Skeletal muscle tissue (tissue), 4 donors: ENCODE measurements around the gene ASAP2. TPM values are rescaled to one million over a fixed set of nuclear protein-coding genes. Genes with fewer than 3 reads are reported as not detected.
"Not testable (repeated sequence)": the region's sequence is repeated elsewhere in the genome, so short reads cannot be mapped to it uniquely, and the experiment has no call there.

Experiments
- H3K27ac ChIP-seq: one replicate; pipeline ENCODE4 v1.7.0; 2013; ENCODE audit warnings: mild to moderate bottlenecking, low read depth, low read length, inconsistent platforms
- H3K27me3 ChIP-seq, 3 donors: one replicate each; pipeline ENCODE4 v1.7.0; 2013; ENCODE audit warnings: low read length in 3 of 3; ENCODE audit not compliant: control insufficient read depth in 3 of 3, insufficient read depth in 3 of 3
- H3K36me3 ChIP-seq, 3 donors: one replicate each; pipeline ENCODE4 v1.7.0; 2013; ENCODE audit warnings: low read length in 3 of 3; ENCODE audit not compliant: control insufficient read depth in 3 of 3, insufficient read depth in 3 of 3
- H3K4me1 ChIP-seq, 3 donors: one replicate each; pipeline ENCODE4 v1.7.0; 2013; ENCODE audit warnings: low read length in 3 of 3, mild to moderate bottlenecking in 3 of 3; ENCODE audit not compliant: control insufficient read depth in 3 of 3, insufficient read depth in 3 of 3
- H3K4me3 ChIP-seq, 3 donors: one replicate each; pipeline ENCODE4 v1.7.0; 2013; ENCODE audit warnings: low read length in 3 of 3
- H3K9ac ChIP-seq, 3 donors: one replicate each; pipeline ENCODE4 v1.7.0; 2013; ENCODE audit warnings: low read length in 3 of 3, mild to moderate bottlenecking in 3 of 3, moderate library complexity in 2 of 3, low read depth in 1 of 3
- H3K9me3 ChIP-seq, 3 donors: one replicate each; pipeline ENCODE4 v1.7.0; 2013; ENCODE audit warnings: low read length in 3 of 3; ENCODE audit not compliant: control insufficient read depth in 3 of 3
- total RNA-seq: library from RNA; depleted of rRNA; stranded (reverse); fragments of >200 nt; gene quantifications from one replicate; pipeline ENCODE4 v1.2.3, GENCODE V29; 2014
- donor health status: Osteomylitis.

The ASAP2 gene
- total RNA-seq, 1 donor from 2014 or later: 17.7 TPM

GRCh38 chr2:9258501-9258900, 51.9 kb downstream of the ASAP2 start:
- H3K9me3 ChIP-seq: no peaks in the 10 kb centered on the region
- H3K9ac ChIP-seq: peak overlapping the region in 1 of 3 donors; percentile 50
- H3K4me1 ChIP-seq: peaks cover 52 to 60% (median 60%) of the 10 kb centered on the region in 3 donors
- H3K4me3 ChIP-seq: peak overlapping the region in 1 of 3 donors; percentile 22
- H3K27ac ChIP-seq: peak overlapping the region; percentile 46
- H3K36me3 ChIP-seq: no peaks in the 10 kb centered on the region
- H3K27me3 ChIP-seq: no peaks in the 10 kb centered on the region

GRCh38 chr2:9258953-9259399, 52.4 kb downstream of the ASAP2 start:
- H3K4me1 ChIP-seq: peaks cover 52 to 63% (median 63%) of the 10 kb centered on the region in 3 donors
- H3K9me3 ChIP-seq: no peaks in the 10 kb centered on the region
- peak overlapping the region in 2 of 3 donors; percentile 22 to 24 for H3K4me3 ChIP-seq
- H3K27ac ChIP-seq: peak overlapping the region; percentile 52
- no peaks in the 10 kb centered on the region for H3K27me3 ChIP-seq
- peak overlapping the region in 1 of 3 donors; percentile 50 for H3K9ac ChIP-seq
- H3K36me3 ChIP-seq: no peaks in the 10 kb centered on the region

GRCh38 chr2:9260464-9260918, 53.9 kb downstream of the ASAP2 start:
- H3K9me3 ChIP-seq: no peaks in the 10 kb centered on the region
- no peaks in the 10 kb centered on the region for H3K27me3 ChIP-seq
- H3K9ac ChIP-seq: no peak overlapping the region
- no peak overlapping the region for H3K4me3 ChIP-seq
- H3K4me1 ChIP-seq: peaks cover 57 to 70% (median 69%) of the 10 kb centered on the region in 3 donors
- peak overlapping the region; percentile 64 for H3K27ac ChIP-seq
- no peaks in the 10 kb centered on the region for H3K36me3 ChIP-seq

GRCh38 chr2:9261231-9261883, 54.7 kb downstream of the ASAP2 start:
- Histone ChIP-seq H3K36me3 (no peaks in the 10 kb centered on the region), H3K9ac (no peak overlapping the region), H3K4me1 (peaks cover 57 to 69% (median 67%) of the 10 kb centered on the region in 3 donors)

GRCh38 chr2:9262671-9263171, 56.1 kb downstream of the ASAP2 start:
- Histone ChIP-seq H3K36me3 (no peaks in the 10 kb centered on the region), H3K4me3 (peak overlapping the region in 1 of 3 donors; percentile 6), H3K9ac (peak overlapping the region; percentile 2 to 60 (median 14)), H3K4me1 (peaks cover 52 to 62% (median 60%) of the 10 kb centered on the region in 3 donors), H3K27ac (peak overlapping the region; percentile 80), H3K9me3 (no peaks in the 10 kb centered on the region), H3K27me3 (no peaks in the 10 kb centered on the region)

More at GRCh38 chr2:9261231-9261883, 54.7 kb downstream of the ASAP2 start:
- no peaks in the 10 kb centered on the region for H3K9me3 ChIP-seq
- H3K27ac ChIP-seq: peak overlapping the region; percentile 64
- no peaks in the 10 kb centered on the region for H3K27me3 ChIP-seq
- peak overlapping the region in 1 of 3 donors; percentile 3 for H3K4me3 ChIP-seq

- H3K4me3 ChIP-seq: peak overlapping the region in 1 of 3 donors; percentile 29
- peak overlapping the region; percentile 80 for H3K27ac ChIP-seq
Observed at GRCh38 chr2:9263428-9263827, 56.8 kb downstream of the ASAP2 start.

GRCh38 chr2:9264301-9264700, 57.7 kb downstream of the ASAP2 start:
- Histone ChIP-seq H3K4me1 (peaks cover 44 to 55% (median 53%) of the 10 kb centered on the region in 3 donors), H3K27ac (no peak overlapping the region), H3K4me3 (no peak overlapping the region), H3K9me3 (no peaks in the 10 kb centered on the region), H3K27me3 (no peaks in the 10 kb centered on the region), H3K36me3 (no peaks in the 10 kb centered on the region), H3K9ac (no peak overlapping the region)

More at GRCh38 chr2:9263428-9263827, 56.8 kb downstream of the ASAP2 start:
- no peaks in the 10 kb centered on the region for H3K9me3 ChIP-seq
- peaks cover 51 to 59% (median 57%) of the 10 kb centered on the region in 3 donors for H3K4me1 ChIP-seq
- no peaks in the 10 kb centered on the region for H3K27me3 ChIP-seq
- H3K36me3 ChIP-seq: no peaks in the 10 kb centered on the region
- H3K9ac ChIP-seq: peak overlapping the region in 1 of 3 donors; percentile 60

GRCh38 chr2:9266711-9267110, 60.1 kb downstream of the ASAP2 start:
- Histone ChIP-seq H3K27ac (no peak overlapping the region), H3K9me3 (no peaks in the 10 kb centered on the region), H3K9ac (no peak overlapping the region), H3K4me3 (no peak overlapping the region), H3K27me3 (no peaks in the 10 kb centered on the region), H3K36me3 (no peaks in the 10 kb centered on the region), H3K4me1 (peaks cover 20 to 31% (median 29%) of the 10 kb centered on the region in 3 donors)

- not testable (repeated sequence) for H3K9ac ChIP-seq, H3K36me3 ChIP-seq, H3K4me3 ChIP-seq, H3K27ac ChIP-seq, H3K9me3 ChIP-seq, H3K27me3 ChIP-seq
- H3K4me1 ChIP-seq: peaks cover 16 to 25% (median 25%) of the 10 kb centered on the region in 3 donors
Observed at GRCh38 chr2:9267286-9267685, 60.7 kb downstream of the ASAP2 start.
